GM18858 (cell line): ENCODE data around the gene PRKCQ.
"Not testable (repeated sequence)": the region's sequence is repeated elsewhere in the genome, so short reads cannot be mapped to it uniquely, and the experiment has no call there.

ENCODE experiments used
- ATAC-seq: cut with Tn5 transposase; IDR thresholded peaks from one replicate; pipeline ENCODE4 v1.9.1; 2021; ENCODE audit not compliant: unreplicated experiment

Gene PRKCQ

GRCh38 chr10:6494936-6495592 lies 85.0 kb downstream of the PRKCQ start:
- no peak for ATAC-seq

- no peak for ATAC-seq
These were observed 85.6 kb downstream of the PRKCQ start for GRCh38 chr10:6494442-6494819.

GRCh38 chr10:6493521-6494441 lies 86.3 kb downstream of the PRKCQ start:
- ATAC-seq = no peak

- ATAC-seq = no peak
These were observed 87.2 kb downstream of the PRKCQ start for GRCh38 chr10:6492896-6493295.

GRCh38 chr10:6491841-6492609 lies 88.1 kb downstream of the PRKCQ start:
- no peak for ATAC-seq

GRCh38 chr10:6490614-6491013 lies 89.5 kb downstream of the PRKCQ start:
- ATAC-seq = no peak

- no peak for ATAC-seq
These were observed 92.2 kb downstream of the PRKCQ start for GRCh38 chr10:6487920-6488319.

GRCh38 chr10:6486309-6486708 lies 93.8 kb downstream of the PRKCQ start:
- no peak for ATAC-seq

GRCh38 chr10:6482737-6483357 lies 97.2 kb downstream of the PRKCQ start:
- no peak for ATAC-seq

- no peak for ATAC-seq
These were observed 101.4 kb downstream of the PRKCQ start for GRCh38 chr10:6478722-6479121.

- no peak for ATAC-seq
These were observed 103.1 kb downstream of the PRKCQ start for GRCh38 chr10:6476989-6477388.

GRCh38 chr10:6474871-6475270 lies 105.2 kb downstream of the PRKCQ start:
- no peak for ATAC-seq

- ATAC-seq = peak; percentile 81
These were observed 106.1 kb downstream of the PRKCQ start for GRCh38 chr10:6473901-6474370.

GRCh38 chr10:6473430-6473829 lies 106.6 kb downstream of the PRKCQ start:
- ATAC-seq = peak; percentile 49

GRCh38 chr10:6472710-6473005 lies 107.4 kb downstream of the PRKCQ start:
- not testable (repeated sequence) for ATAC-seq

GRCh38 chr10:6470894-6471618 lies 109.0 kb downstream of the PRKCQ start:
- no peak for ATAC-seq

GRCh38 chr10:6469661-6470060 lies 110.4 kb downstream of the PRKCQ start:
- no peak for ATAC-seq

- ATAC-seq = no peak
These were observed 114.0 kb downstream of the PRKCQ start for GRCh38 chr10:6465854-6466601.

- ATAC-seq = no peak
These were observed 114.6 kb downstream of the PRKCQ start for GRCh38 chr10:6465437-6465836.
